Fibroblast of skin of right biceps (primary cell): Measurements from ENCODE around the gene KRT40.

ENCODE experiments used
- DNase-seq: peaks from one replicate; pipeline ENCODE4 v3.0.0-alpha.2; 2013

The KRT40 gene

GRCh38 chr17:40950176-40950575 lies 34.0 kb downstream of the KRT40 start:
- DNase-seq, result no peak

GRCh38 chr17:40949418-40949817 lies 34.7 kb downstream of the KRT40 start:
- DNase-seq, result no peak

- DNase-seq, result no peak
Observed at GRCh38 chr17:40947929-40948328, 36.2 kb downstream of the KRT40 start.

- DNase-seq, result no peak
Observed at GRCh38 chr17:40945414-40945813, 38.7 kb downstream of the KRT40 start.

GRCh38 chr17:40944531-40944930 lies 39.6 kb downstream of the KRT40 start:
- DNase-seq, result no peak

- no peak for DNase-seq
Observed at GRCh38 chr17:40942553-40942952, 41.6 kb downstream of the KRT40 start.

GRCh38 chr17:40940266-40940665 lies 43.9 kb downstream of the KRT40 start:
- no peak for DNase-seq

GRCh38 chr17:40938981-40939380 lies 45.1 kb downstream of the KRT40 start:
- peak; percentile 20 for DNase-seq

GRCh38 chr17:40937384-40937819 lies 46.7 kb downstream of the KRT40 start, which contains the start of gene KRT23:
Gene KRT23 (minus strand): TSS chr17:40937646. CDS start chr17:40936603, 1,043 bp downstream.
- DNase-seq, result no peak

- no peak for DNase-seq
Observed at GRCh38 chr17:40936976-40937375, 47.1 kb downstream of the KRT40 start.

- DNase-seq, result no peak
Observed at GRCh38 chr17:40936437-40936971, 47.6 kb downstream of the KRT40 start.

- DNase-seq, result no peak
Observed at GRCh38 chr17:40935624-40936023, 48.5 kb downstream of the KRT40 start.

GRCh38 chr17:40932608-40933007 lies 51.5 kb downstream of the KRT40 start:
- DNase-seq, result no peak

GRCh38 chr17:40931311-40931710 lies 52.8 kb downstream of the KRT40 start:
- no peak for DNase-seq
